GM19025 (cell line): ENCODE data around the gene CDKN2C.
A peak's percentile ranks its signal among the peaks of the same experiment; 100 is the strongest.

ENCODE experiments used
- ATAC-seq: cut with Tn5 transposase; IDR thresholded peaks from one replicate; pipeline ENCODE4 v1.9.1; 2021; ENCODE audit warnings: mild to moderate bottlenecking, low read depth, moderate library complexity; ENCODE audit not compliant: unreplicated experiment

CDKN2C gene

GRCh38 chr1:50959913-50960844 lies 9.9 kb upstream of the CDKN2C start, which contains the start of gene FAF1:
TSS of gene FAF1 (minus strand) at chr1:50960267. CDS start at chr1:50959811, 456 bp downstream.
- ATAC-seq: peak; percentile 84

GRCh38 chr1:50964863-50965262 lies 5.2 kb upstream of the CDKN2C start:
- ATAC-seq: no peak

GRCh38 chr1:50966991-50967390 lies 3.1 kb upstream of the CDKN2C start:
- no peak for ATAC-seq

GRCh38 chr1:50967416-50968157 lies 2.5 kb upstream of the CDKN2C start:
- no peak for ATAC-seq

- peak; percentile 58 for ATAC-seq
Measured at GRCh38 chr1:50968158-50968820, 1.8 kb upstream of the CDKN2C start.

- no peak for ATAC-seq
Measured at GRCh38 chr1:50968821-50969610, 1.0 kb upstream of the CDKN2C start.

GRCh38 chr1:50970509-50970887 lies 453 bp downstream of the CDKN2C start:
- no peak for ATAC-seq

- no peak for ATAC-seq
Measured at GRCh38 chr1:50970931-50971582, 1.0 kb downstream of the CDKN2C start.

- no peak for ATAC-seq
Measured at GRCh38 chr1:50971748-50972305, 1.8 kb downstream of the CDKN2C start.

- no peak for ATAC-seq
Measured at GRCh38 chr1:50972766-50973165, 2.7 kb downstream of the CDKN2C start.

- no peak for ATAC-seq
Measured at GRCh38 chr1:50973255-50973654, 3.2 kb downstream of the CDKN2C start.

- ATAC-seq: no peak
Measured at GRCh38 chr1:50973875-50974617, 4.0 kb downstream of the CDKN2C start.

- no peak for ATAC-seq
Measured at GRCh38 chr1:50974618-50974935, 4.5 kb downstream of the CDKN2C start.

- ATAC-seq: no peak
Measured at GRCh38 chr1:50975436-50975835, 5.4 kb downstream of the CDKN2C start.

- no peak for ATAC-seq
Measured at GRCh38 chr1:50976111-50976889, 6.3 kb downstream of the CDKN2C start.

GRCh38 chr1:50976890-50977574 lies 7.0 kb downstream of the CDKN2C start:
- ATAC-seq: peak; percentile 58

GRCh38 chr1:50977575-50978143 lies 7.6 kb downstream of the CDKN2C start:
- ATAC-seq: peak; percentile 57
